HG02623 (cell line): ENCODE results near the gene PDK4.
A peak's percentile ranks its signal among the peaks of the same experiment; 100 is the strongest.

Experiments
- ATAC-seq: cut with Tn5 transposase; IDR thresholded peaks from one replicate; pipeline ENCODE4 v1.9.1; 2021; ENCODE audit warnings: moderate library complexity; ENCODE audit not compliant: unreplicated experiment

Gene PDK4

DNA sequence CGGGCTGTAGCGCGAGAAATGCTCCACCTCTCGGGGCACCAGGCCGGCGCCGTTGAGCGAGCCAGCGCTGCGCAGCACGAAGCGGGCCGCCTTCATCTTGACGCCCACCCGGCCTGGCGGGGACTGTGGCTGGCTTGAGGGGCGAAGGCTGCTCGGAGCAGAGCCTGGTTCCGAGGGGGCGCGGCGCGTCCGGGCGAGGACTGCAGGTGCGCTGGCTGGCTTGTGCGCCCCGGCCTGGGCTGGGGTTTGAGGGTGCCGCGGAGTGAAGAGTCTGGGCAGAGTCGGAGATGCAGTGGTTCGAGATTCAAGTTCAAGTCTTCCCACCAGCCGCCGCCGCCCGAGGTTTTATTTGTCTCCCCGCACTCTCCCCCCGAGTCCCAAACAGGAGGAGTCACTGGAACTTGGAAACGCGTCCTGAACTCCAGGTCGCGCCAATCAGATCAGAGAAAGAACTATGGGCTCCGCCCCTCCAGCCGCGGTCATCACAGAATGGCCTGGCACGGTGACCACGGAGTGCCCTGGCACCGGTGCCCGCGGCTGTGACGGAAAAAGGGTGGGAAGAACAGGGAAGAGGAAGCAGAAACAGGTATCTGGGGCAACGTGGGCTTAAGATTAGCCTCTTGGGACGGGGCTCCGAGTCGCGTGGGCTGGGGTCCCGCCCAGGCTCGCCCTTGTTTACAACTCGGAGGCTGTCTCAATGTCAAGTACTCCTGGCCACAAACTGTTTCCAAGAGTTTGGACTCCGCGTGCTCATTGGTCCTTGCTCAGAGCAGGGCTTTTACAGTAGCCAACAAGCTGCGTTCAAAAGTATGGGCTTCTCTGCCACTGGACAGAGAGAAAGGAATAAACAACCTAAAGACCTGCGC, at the start of gene PDK4:
Gene PDK4 (minus strand): TSS at position 319 of the 866 bp plus-strand sequence. CDS start 223 bp downstream, at position 96.
- ATAC-seq = no peak

DNA sequence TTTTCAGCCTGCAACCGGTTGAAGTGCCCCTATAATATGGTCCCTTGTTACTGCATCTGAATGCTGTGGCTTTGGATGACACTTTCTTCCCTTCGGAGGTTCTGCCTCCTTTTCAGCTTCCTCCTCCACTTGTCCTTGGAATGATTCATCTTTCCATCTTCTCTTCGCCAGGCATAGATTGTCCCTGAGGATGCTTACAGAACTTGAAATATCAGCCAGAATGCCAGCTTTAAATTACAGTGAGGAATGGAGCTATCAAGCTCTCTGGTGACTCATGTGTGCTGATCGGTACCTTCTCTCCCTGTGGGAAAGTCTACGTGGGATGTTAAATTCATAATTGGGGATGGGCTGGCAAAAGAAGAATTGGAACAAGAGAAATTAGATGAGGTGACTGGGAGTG, 45.9 kb upstream of the PDK4 start:
- no peak for ATAC-seq

DNA sequence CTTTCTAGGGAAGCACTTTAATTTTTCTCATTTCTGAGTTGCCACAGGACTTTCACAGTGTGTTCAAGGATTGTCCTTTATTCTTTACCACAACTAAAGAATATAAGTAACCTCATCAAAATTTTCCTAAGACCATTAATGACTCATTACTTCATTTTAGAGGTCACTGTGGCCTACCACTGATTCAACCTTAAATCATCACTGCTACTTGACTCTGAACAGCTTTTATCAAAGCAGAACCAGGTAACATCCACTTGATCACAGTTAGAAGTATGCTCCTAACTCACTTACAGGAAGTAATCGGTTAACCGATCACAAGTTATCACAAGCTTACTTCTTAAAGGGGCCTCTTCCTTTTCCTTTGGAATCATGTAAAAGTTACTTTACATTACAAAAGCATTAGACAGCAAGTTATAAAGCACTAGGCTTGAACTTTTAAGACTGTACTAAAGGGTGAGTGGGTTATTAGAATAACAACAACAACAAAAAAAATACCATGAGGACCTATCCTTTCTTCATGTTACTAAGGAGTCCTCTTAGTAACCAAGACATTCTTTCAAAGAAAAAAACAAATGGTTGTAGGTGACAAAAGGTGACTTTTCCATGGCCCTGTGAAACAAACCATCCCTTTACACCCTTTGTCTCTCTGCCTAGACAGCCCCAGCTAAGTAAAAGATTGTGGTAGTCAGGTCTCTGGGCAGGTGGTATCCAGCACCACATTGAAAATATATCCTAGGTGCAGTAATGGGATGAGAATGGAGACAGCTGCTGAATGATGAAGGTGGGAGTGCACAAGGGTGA, 40.0 kb upstream of the PDK4 start:
- no peak for ATAC-seq

DNA sequence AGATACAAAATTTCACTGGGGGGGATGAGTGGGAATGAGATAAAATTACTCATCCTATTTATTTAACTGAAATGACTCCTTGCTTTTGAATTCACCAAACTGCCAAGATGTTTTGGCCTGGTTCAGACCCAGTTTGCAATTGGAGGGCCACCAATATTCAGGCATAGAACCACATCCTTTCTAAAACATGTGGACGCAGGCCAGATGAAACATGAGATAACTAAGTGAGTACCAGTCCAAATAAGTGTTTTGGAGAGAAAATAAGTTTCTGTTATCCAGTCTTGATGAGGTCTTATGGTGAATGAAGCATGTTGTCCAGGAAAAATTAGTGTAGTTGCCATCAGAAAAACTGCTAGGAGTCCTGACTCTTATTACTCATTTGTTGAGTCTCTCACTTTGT, 36.3 kb upstream of the PDK4 start:
- ATAC-seq = no peak

DNA sequence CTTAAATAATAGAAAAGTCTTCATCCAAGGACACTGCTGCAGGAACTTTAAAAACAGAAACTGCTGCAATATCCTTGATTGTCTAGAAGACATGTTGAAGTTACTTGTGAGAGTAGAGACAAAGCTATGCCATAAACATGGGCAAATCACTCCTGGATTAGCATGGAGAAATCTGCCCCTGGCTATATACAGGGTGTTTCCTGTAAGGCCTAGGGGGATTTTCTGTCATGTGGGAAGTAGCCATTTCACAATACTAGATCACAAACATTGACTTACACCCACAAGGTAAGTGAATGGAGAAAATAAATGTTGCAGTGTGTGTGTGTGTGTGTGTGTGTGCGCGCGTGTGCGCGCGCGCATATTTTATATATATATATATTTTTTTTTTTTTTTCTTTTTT, 35.2 kb upstream of the PDK4 start:
- no peak for ATAC-seq

DNA sequence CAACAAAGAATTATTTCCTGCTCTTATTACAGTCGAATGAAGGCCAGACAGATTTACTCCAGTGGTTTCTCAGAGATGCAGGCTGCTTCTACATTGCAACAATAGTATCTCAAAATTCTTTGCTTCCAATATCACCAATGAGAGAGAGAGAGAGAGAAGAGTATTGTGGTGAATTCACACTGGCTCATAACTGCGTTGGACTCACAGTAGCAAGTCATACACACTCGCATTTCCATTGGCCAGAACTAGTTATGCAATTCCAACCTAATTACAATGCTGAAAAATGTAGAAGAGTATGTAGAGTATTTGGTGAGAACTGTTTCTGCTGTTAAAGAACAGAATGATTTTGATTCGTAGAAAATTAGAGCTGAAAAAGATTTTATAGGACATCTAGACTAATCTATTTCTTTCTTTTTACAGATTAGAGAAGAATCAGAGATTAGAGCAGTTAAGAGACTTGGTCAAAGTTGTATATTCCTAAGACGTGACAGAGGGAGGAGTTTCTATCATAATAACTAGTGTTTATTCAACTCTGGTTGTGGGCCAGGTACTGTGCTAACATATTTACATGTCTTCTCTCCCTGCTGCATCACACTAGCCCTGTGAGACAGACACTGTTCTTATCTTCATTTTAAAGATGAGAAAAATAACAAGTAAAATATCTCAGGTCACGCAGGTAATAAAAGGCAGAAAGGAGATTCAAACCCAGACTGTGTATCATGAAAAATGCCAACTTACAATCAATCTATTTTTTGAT, 34.6 kb upstream of the PDK4 start:
- no peak for ATAC-seq

DNA sequence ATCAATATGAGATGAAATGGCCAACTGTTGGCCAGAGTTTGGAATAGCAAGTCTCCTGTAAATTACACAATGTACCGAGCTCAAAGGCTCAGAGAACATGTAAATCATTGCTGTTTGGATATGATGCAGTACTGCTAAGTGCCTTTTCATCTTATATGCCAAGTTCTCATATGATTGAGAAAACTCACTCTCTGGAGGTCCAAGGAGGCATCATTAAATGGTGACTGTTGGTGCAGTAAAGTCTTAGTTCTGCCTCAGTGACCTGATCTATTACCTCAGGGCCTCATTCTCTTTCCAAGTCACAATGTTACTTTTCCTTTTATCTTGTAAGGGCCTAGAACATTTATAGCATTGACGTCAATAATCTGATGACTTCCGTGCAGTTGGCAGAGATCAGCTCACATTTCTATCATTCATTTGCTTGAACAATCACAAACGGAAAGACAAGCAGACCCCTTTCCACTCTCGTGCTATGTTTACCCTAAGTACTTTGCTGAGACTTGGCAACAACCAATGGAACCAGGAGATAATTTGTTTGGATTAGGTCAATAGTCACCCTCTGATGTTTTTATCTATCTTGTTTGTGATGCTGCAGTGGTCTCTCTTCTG, 32.6 kb upstream of the PDK4 start:
- no peak for ATAC-seq

DNA sequence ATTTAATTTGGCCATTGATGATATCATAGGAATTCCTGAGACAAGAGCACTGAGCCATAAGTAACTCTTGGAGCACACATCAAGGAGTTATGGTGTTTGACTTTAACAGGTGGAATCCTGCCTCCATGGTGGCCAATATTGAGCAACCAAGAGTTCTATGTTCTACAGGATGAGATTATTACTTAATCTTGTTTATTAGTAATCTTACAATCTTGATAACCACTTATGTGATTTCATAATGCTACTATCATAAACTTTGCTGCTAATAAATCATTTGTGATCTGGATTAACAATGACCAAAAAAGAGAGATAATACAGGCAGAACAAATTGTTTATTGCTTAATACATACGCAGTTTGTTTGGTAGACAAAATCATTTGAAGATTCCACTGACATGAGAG, 27.5 kb upstream of the PDK4 start:
- no peak for ATAC-seq

DNA sequence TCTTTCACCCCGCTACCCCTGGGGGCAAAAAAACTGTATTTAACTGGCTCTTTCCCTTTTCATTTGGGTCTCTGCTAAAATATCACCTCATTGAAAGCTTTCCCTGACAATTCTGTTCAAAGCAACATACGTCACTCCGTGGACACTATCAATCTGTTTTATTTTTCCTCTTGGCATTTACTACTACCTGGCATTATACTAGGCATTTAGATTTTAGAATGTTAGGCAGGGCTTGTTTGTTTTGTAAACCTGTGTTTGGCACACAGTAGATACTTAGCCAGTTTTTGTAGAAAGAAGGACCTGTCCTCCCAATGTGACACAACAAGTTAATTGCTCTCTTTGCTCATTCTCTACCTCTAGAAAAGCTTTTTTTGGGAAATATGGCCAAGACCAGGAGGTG, 26.5 kb upstream of the PDK4 start:
- no peak for ATAC-seq

DNA sequence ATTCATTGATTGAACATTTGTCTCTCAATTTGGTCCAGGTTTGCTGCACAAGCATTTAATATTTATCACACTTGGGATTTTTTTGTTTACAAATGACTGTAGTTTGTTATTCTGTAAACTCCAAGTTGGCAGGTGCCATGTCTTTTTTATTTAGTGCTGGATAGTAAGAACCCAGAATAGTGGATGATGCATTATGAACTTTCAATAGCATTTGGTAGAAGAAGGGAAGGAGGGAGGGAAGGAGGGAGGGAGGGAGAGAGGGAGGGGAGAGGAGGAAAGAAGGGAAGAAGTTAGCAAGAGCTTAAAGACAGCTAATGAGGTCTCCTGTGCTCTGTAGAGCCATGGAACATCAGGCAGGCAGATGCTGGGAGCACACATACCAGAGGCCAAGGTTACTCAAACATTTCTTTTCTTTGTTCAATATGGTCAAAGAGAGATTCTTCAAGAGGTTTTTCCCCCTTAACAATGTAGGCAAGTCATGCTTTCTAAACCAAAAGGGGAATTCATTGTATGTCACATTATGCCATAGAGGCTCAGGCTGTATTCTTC, 25.8 kb upstream of the PDK4 start:
- ATAC-seq = no peak

DNA sequence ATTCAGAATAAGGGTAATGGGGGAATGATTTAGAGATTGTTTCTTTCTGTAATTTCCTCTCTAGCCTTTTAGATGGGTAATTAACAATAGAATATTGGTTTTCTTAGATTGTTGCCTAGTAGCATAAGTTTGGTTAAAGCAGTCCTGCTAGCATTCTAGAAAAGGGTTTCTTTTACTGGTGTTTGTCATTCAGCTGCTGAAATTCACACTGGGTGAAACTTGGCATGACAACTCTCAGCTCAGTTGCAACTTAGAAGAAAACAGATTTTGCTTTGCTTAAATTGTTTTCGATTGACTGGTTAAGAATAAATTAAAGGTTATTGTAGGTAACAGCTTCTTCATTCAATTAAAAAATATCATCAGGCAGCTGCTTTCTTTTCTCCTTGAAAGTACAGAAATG, 25.1 kb upstream of the PDK4 start:
- no peak for ATAC-seq

DNA sequence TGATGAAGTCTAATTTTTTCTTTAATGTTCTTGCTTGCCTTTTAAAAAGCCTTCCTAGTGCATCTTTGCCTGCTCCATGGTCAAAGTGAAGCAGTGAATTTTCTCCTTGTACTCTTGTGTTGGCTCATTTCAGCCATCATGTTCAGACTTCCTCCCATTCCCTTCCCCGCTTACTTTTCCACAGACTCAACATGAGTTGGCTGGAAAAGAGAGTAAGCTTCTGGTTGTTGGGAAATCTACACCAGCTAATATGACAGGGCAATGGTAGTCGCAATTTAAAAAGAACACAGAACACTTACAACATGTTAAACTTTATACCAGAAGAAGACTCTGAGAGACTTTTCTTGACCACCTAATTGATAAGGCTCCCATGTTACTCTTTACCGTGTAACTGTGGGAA, 24.3 kb upstream of the PDK4 start:
- no peak for ATAC-seq

DNA sequence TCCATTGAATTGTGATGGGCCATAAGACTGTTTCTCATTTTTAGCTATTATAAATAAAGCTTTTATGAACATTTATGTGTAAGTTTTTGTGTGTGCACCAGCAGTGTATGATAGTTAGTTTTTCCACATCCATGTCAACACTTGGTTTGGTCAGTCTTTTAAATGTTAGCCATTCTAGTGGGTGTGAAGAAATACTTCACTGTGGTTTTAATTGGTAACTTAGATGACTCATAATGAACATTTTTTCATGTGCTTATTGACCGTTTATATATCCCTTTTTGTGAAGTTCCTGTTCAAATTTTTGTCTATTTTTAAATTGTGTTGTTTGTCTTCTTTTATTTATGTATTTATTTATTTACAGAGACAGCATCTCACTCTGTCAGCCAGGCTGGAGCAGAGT, 23.6 kb upstream of the PDK4 start:
- ATAC-seq = no peak

DNA sequence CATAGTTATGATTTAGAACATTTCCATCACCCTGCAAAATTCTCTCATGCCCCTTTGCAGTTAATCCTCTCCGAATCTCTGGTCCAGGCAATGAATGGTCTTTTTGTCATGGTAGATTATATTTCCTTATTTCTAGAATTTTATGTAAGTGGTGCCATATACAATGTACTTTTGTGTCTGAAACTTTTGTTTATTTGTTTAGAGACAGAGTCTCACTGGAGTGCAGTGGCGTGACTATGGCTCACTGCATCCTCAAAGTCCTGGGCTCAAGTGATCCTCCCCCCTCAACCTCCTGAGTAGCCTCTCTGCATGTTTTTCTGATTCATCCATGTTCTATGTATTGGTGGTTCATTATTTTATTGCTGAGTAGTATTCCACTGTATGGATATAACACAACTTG, 23.2 kb upstream of the PDK4 start:
- ATAC-seq = no peak

DNA sequence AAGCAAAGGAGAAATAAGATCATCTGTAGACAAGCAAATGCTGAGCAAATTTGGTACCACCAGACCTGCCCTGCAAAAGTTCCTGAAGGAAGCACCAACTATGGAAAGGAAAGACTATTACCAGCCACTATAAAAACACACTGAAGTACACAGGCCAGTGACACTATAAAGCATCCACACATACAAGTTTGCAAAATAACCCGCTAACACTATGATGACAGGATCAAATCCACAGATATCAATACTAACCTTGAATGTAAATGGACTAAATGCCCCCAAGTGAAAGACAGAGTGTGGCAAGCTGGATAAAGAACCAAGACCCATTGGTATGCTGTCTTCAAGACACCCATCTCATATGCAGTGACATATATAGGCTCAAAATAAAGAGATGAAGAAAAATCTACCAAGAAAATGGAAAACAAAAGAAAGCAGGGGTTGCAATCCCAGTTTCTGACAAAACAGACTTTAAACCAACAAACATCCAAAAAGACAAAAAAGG, 18.2 kb upstream of the PDK4 start:
- no peak for ATAC-seq

DNA sequence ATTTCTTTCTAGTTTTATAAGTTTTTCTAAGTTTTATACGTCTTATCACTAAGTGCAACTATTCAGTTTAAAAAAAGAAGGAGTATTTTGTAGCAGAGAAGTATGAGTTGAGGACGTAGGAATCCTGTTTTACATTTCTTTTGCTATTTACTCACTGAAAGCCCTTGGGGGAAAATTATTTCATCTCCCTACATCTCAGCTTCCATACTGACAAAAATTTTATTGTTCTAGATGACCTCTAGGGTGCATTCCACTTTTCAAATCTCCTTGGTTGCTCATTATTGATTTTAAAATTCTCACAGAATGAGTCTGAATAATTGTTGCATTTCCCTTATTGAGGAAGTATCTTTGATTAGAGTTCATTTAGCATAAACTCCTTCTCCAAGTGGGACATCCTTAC, 14.9 kb upstream of the PDK4 start:
- no peak for ATAC-seq

DNA sequence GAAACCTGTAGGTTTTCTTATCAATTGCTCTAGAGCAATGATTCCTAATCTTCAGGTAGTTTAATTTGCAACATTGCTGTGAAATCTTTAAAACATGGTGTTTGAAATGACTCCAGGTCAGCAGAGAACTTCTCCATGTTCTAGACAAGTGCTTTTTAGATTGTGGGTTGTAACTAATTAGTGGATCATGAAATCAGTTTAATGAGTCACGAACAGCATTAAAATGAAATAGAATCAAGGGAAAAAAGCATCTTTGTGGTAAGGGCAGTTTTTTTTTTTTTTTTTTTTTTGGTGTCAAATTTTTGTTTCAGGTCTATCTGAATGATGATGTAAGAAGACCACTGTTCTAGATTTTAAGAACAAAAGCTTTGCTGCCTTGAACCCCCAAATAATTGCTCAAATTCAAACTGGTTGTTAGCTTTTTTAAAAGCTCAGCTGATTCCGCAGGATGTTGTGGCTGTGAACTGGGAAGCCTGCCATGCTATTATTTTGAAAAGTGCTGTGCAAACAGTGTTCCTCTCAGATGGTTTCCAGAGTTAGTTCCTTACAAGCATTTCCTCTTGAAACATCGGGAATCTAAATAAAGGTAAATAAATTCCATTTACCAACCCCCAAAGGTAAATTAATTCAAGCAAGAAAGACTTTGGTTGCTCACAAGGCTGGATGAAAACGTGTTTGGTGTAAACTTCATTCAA, 13.1 kb upstream of the PDK4 start:
- ATAC-seq = no peak

DNA sequence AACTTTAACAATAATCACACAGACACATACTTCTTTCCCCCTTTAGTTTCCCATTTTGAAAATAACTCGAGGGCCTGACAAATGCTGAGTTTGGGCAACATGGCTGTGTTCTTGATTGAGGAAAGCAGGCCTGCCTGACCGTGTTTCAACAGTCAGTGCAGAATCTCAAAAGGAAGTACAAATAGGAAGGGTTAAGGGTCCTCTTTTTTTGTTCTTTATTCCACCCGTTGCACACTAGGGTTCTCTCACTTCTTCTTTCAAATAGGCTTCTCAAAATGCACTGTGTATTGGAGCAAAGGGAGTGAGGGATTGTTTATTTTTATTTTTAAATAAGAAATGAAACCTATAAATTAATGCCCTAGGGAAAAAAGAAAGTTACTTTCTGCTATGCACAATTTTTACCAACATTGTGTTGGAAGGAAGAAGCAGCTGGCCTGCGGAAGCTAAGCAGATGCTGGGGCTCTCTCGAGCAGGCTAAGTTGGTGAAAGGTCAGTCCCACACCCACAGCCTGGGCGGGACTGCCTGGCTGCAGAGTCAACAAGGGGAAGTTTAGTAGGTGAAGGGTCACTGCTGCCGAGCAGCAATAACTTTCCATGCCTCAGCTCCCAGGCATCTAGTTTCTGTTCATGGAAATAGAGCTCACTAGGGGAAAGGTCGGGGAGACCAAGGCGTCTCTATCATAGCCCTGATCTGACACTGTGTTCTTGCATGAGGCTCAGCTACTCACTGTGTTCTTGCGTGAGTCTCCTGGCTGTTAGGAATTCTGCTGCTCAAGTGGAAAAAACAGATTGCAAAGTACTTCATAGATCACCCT, 12.2 kb upstream of the PDK4 start:
- ATAC-seq = peak; percentile 95

DNA sequence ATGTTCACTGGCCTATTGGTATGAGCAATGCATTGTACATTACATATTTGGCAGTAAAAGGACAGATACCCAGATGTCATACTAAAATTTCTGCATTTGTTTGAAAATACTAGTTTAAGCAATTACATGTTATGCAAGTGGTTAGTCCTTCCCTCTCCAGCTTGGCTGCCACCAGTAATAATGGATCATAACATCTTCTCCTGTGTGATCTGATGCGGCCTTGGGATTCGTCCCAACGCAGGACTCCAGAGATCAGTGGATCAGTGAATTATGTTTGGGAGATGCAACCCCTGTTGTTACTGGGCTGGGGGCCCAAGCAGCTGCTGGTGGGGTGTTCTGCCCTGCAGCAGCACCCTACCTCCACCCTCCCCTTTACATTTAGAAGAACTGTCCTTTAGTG, 11.2 kb upstream of the PDK4 start:
- no peak for ATAC-seq
